IMR-90 (cell line): ENCODE measurements around the gene ZNF169. TPM values are rescaled to one million over a fixed set of nuclear protein-coding genes. Genes with fewer than 3 reads are reported as not detected.

Experiments
- ATAC-seq: fragments of 200-7000 bp; cut with Tn5 transposase; 2 replicates; pipeline ENCODE4 v1.9.1; 2020; ENCODE audit warnings: low read depth, mild to moderate bottlenecking, moderate library complexity
- BruUV-seq: library from RNA; stranded (reverse); fragments of 400-500 nt; replicated peaks from 2 replicates; lab custom pipeline; 2021; lab: Mats Ljungman, UMichigan
- CTCF ChIA-PET: fragments of 300-600 bp; formaldehyde crosslinking; extraction: SDS; loops from one replicate; lab custom pipeline; 2021; ENCODE audit warnings: antibody characterized with exemption; lab: Yijun Ruan, JAX
- POLR2A ChIA-PET: fragments of 300-600 bp; sonication (Branson Sonifier 250); formaldehyde crosslinking; loops from one replicate; lab custom pipeline; 2022; ENCODE audit warnings: antibody characterized with exemption; ENCODE audit not compliant: unreplicated experiment; lab: Charles Lee
- DNase-seq: peaks from one replicate; pipeline ENCODE4 v3.0.0; 2013
- H2AFZ ChIP-seq: replicated peaks from 2 replicates; pipeline ENCODE3; 2013; ENCODE audit warnings: low read length, mild to moderate bottlenecking; ENCODE audit not compliant: poor library complexity
- H2AK5ac ChIP-seq: 2 replicates; pipeline ENCODE4 v1.6.1; 2013; ENCODE audit warnings: low read depth, low read length, inconsistent platforms
- H2AK9ac ChIP-seq: replicated peaks from 2 replicates; pipeline ENCODE3; 2013; ENCODE audit warnings: mild to moderate bottlenecking, low read depth, low read length, moderate library complexity; ENCODE audit not compliant: poor library complexity
- H2BK120ac ChIP-seq: 2 replicates; pipeline ENCODE4 v1.6.1; 2013; ENCODE audit warnings: low read depth, low read length, inconsistent platforms
- H2BK15ac ChIP-seq: 3 replicates; pipeline ENCODE4 v1.6.1; 2013; ENCODE audit warnings: low read depth, low read length, inconsistent platforms
- H2BK20ac ChIP-seq: 2 replicates; pipeline ENCODE4 v1.6.1; 2013; ENCODE audit warnings: low read depth, mild to moderate bottlenecking, inconsistent platforms, low read length, moderate library complexity
- H2BK5ac ChIP-seq: 2 replicates; pipeline ENCODE4 v1.6.1; 2013; ENCODE audit warnings: mild to moderate bottlenecking, low read depth, low read length, inconsistent platforms; ENCODE audit not compliant: poor library complexity, severe bottlenecking
- H3K14ac ChIP-seq: replicated peaks from 2 replicates; pipeline ENCODE4 v1.6.1; 2013; ENCODE audit warnings: low read depth, low read length, inconsistent platforms
- H3K18ac ChIP-seq: 2 replicates; pipeline ENCODE4 v1.6.1; 2013; ENCODE audit warnings: low read depth, low read length, control low read depth
- H3K23ac ChIP-seq: 2 replicates; pipeline ENCODE4 v1.6.1; 2013; ENCODE audit warnings: low read depth, low read length, inconsistent platforms
- H3K27ac ChIP-seq: 2 replicates; pipeline ENCODE4 v1.5.1; 2013; ENCODE audit warnings: mild to moderate bottlenecking, control low read depth, low read length; ENCODE audit not compliant: insufficient read depth
- H3K27me3 ChIP-seq: 2 replicates; pipeline ENCODE4 v1.6.1; 2013; ENCODE audit warnings: low read length; ENCODE audit not compliant: control insufficient read depth, insufficient read depth
- H3K36me3 ChIP-seq: 2 replicates; pipeline ENCODE4 v1.6.1; 2013; ENCODE audit warnings: low read length, mixed read lengths; ENCODE audit not compliant: control insufficient read depth, insufficient read depth
- H3K4ac ChIP-seq: 2 replicates; pipeline ENCODE4 v1.6.1; 2013; ENCODE audit warnings: low read depth, low read length, inconsistent platforms
- H3K4me1 ChIP-seq: 2 replicates; pipeline ENCODE4 v1.6.1; 2013; ENCODE audit warnings: low read length, mixed read lengths; ENCODE audit not compliant: control insufficient read depth, insufficient read depth
- H3K4me2 ChIP-seq: 2 replicates; pipeline ENCODE4 v1.6.1; 2013; ENCODE audit warnings: low read depth, mild to moderate bottlenecking, control low read depth, low read length, moderate library complexity
- H3K4me3 ChIP-seq: 2 replicates; pipeline ENCODE4 v1.5.1; 2013; ENCODE audit warnings: low read depth, mild to moderate bottlenecking, control low read depth, low read length, moderate library complexity; ENCODE audit not compliant: insufficient read depth
- H3K56ac ChIP-seq: 2 replicates; pipeline ENCODE4 v1.6.1; 2013; ENCODE audit warnings: low read length, inconsistent platforms; ENCODE audit not compliant: insufficient read depth; ENCODE audit errors: extremely low read depth
- H3K79me1 ChIP-seq, 2 experiments: 2 replicates each; pipeline ENCODE4 v1.6.1; 2013; ENCODE audit warnings: low read length in 2 of 2, inconsistent platforms in 1 of 2, low read depth in 1 of 2
- H3K9ac ChIP-seq: 2 replicates; pipeline ENCODE4 v1.6.1; 2013; ENCODE audit warnings: low read depth, low read length, control low read depth
- H3K9me1 ChIP-seq: 2 replicates; pipeline ENCODE4 v1.6.1; 2013; ENCODE audit warnings: low read length, inconsistent platforms; ENCODE audit not compliant: insufficient read depth
- H3K9me3 ChIP-seq: 2 replicates; pipeline ENCODE4 v1.6.1; 2013; ENCODE audit warnings: low read length; ENCODE audit not compliant: control insufficient read depth, insufficient read depth
- H4K20me1 ChIP-seq: 2 replicates; pipeline ENCODE4 v1.6.1; 2013; ENCODE audit warnings: low read length, inconsistent platforms; ENCODE audit not compliant: insufficient read depth
- H4K5ac ChIP-seq: 2 replicates; pipeline ENCODE4 v1.6.1; 2013; ENCODE audit warnings: mild to moderate bottlenecking, low read depth, low read length, control low read depth
- H4K8ac ChIP-seq, 2 experiments: 2 replicates each; pipeline ENCODE4 v1.6.1; 2013; ENCODE audit warnings: low read depth in 2 of 2, low read length in 2 of 2, control low read depth in 1 of 2, inconsistent platforms in 1 of 2
- H4K91ac ChIP-seq: 2 replicates; pipeline ENCODE4 v1.6.1; 2013; ENCODE audit warnings: low read depth, low read length, inconsistent platforms; ENCODE audit not compliant: insufficient read depth
- RAD21 ChIP-seq: IDR thresholded peaks from 2 replicates; pipeline ENCODE4 v1.6.1; 2012; ENCODE audit warnings: low read length, improper control_type of control experiment
- SMC3 ChIP-seq: fragments of 150-350 bp; IDR thresholded peaks from 2 replicates; pipeline ENCODE4 v1.6.1; 2016; ENCODE audit warnings: low read depth, mild to moderate bottlenecking, antibody characterized with exemption, low read length, moderate library complexity
- WGBS, 2 experiments: methylation state at CpG; one replicate each; pipeline versions ENCODE4 v1.1.5 to v1.1.7; 2013; ENCODE audit warnings: missing lambda C conversion rate in 2 of 2; ENCODE audit not compliant: insufficient read length in 1 of 2; ENCODE audit errors: extremely low coverage in 2 of 2; 5-methylcytosine and 5-hydroxymethylcytosine counted together
- dilution Hi-C: fragments of 300-500 bp; cut with HindIII; formaldehyde crosslinking; loops from one replicate; pipeline ENCODE4 v1.14.3; 2018; ENCODE audit warnings: low sequenced_read_pairs; ENCODE audit not compliant: unreplicated experiment
- in situ Hi-C: fragments of 300-500 bp; cut with MboI; formaldehyde crosslinking; loops from 3 replicates; pipeline ENCODE4 v1.14.3; 2019; ENCODE audit warnings: low sequenced_read_pairs, inconsistent platforms, mixed read lengths
- intact Hi-C: fragments of 100-400 bp; cut with micrococcal nuclease; formaldehyde crosslinking; loops from 2 replicates; pipeline ENCODE4 v1.10.0; 2022
- polyA plus RNA-seq, 3 experiments: library from polyadenylated mRNA; depleted of rRNA; stranded (reverse); fragments of >200 nt; gene quantifications; 2 replicates each; pipeline ENCODE4 v1.2.3, GENCODE V29; 2012; ENCODE audit warnings: low replicate concordance in 1 of 3
- total RNA-seq: library from RNA; depleted of rRNA; stranded (reverse); fragments of >200 nt; gene quantifications from 2 replicates; pipeline ENCODE4 v1.2.3, GENCODE V29; 2012

ZNF169 gene
- total and polyA plus RNA-seq, 2 of the 4 experiments (the other 2 are of a cell fraction) = 2.7 to 3.2 TPM

- Histone ChIP-seq H3K56ac (no peak overlapping the region), H3K9me3 (no peaks in the 10 kb centered on the region), H2AK9ac (no peak overlapping the region), H2AK5ac (no peak overlapping the region), H3K23ac (no peak overlapping the region), H2AFZ (no peak overlapping the region), H3K18ac (no peak overlapping the region), H2BK120ac (no peak overlapping the region), H2BK20ac (no peak overlapping the region), H4K20me1 (no peaks in the 10 kb centered on the region), H3K27me3 (no peaks in the 10 kb centered on the region), H3K9ac (no peak overlapping the region), H3K4me2 (no peak overlapping the region), H2BK15ac (no peak overlapping the region), H2BK5ac (no peak overlapping the region), H4K5ac (no peak overlapping the region), H3K4me3 (no peak overlapping the region), H4K8ac (no peak overlapping the region), H3K27ac (no peak overlapping the region), H3K9me1 (no peaks in the 10 kb centered on the region), H3K36me3 (peaks cover 3% of the 10 kb centered on the region; the same call in 1 of the 2 replicates), H3K4ac (no peak overlapping the region), H3K14ac (no peak overlapping the region), H3K79me1 (peaks cover 3 to 5% of the 10 kb centered on the region in 2 experiments; a peak in 1 of 4 replicates), H3K4me1 (0 out of 2 replicates have a peak, but pooled peaks cover 3% of the 10 kb centered on the region), H4K91ac (no peak overlapping the region)
- dilution Hi-C loops = no loop called here
- DNase-seq (no peak), ATAC-seq (no peak)
- in situ Hi-C loops = no loop called here
- BruUV-seq = no TSS peak
- WGBS, 2 experiments = no CpG with 5 or more reads among the region's 6 CpGs
- CTCF ChIA-PET = no interaction called here
- TF ChIP-seq RAD21 = no peak
- TF ChIP-seq SMC3 = no peak
- POLR2A ChIA-PET = no interaction called here
- intact Hi-C loops = no loop called here
Observed at GRCh38 chr9:94277885-94278536, 18.9 kb downstream of the ZNF169 start.
